Activated CD4-positive, alpha-beta T cell treated with anti-CD3 and anti-CD28 coated beads, Interleukin-2, amount 10 ng/mL, durations not matched to agents 24 days and 14 days (primary cell): ENCODE measurements around the gene KCNJ12. TPM values are rescaled to one million over a fixed set of nuclear protein-coding genes. Genes with fewer than 3 reads are reported as not detected.

Experiments
- DNase-seq: peaks from one replicate; pipeline ENCODE4 v3.0.0; 2022
- H3K27ac Mint-ChIP-seq: one replicate; pipeline ENCODE4 v1.8.0; 2022; ENCODE audit warnings: mild to moderate bottlenecking, mixed read lengths
- H3K27me3 Mint-ChIP-seq: one replicate; pipeline ENCODE4 v1.8.0; 2022; ENCODE audit warnings: mixed read lengths
- H3K36me3 Mint-ChIP-seq: one replicate; pipeline ENCODE4 v1.8.0; 2022; ENCODE audit warnings: low read depth, mild to moderate bottlenecking, mixed read lengths
- H3K4me1 Mint-ChIP-seq: one replicate; pipeline ENCODE4 v1.8.0; 2021; ENCODE audit warnings: mixed read lengths
- H3K4me3 Mint-ChIP-seq: one replicate; pipeline ENCODE4 v1.8.0; 2022; ENCODE audit warnings: mild to moderate bottlenecking, moderate library complexity, mixed read lengths
- H3K9me3 Mint-ChIP-seq: one replicate; pipeline ENCODE4 v1.8.0; 2021; ENCODE audit warnings: mixed read lengths
- intact Hi-C: fragments of 100-400 bp; cut with micrococcal nuclease; formaldehyde crosslinking; loops from one replicate; pipeline ENCODE4 v1.15.1; 2023
- total RNA-seq: library from RNA; stranded (reverse); gene quantifications from 2 replicates; pipeline ENCODE4 v1.2.3, GENCODE V29; 2022

KCNJ12 gene
- total RNA-seq, 1 donor from 2014 or later = not detected

DNA sequence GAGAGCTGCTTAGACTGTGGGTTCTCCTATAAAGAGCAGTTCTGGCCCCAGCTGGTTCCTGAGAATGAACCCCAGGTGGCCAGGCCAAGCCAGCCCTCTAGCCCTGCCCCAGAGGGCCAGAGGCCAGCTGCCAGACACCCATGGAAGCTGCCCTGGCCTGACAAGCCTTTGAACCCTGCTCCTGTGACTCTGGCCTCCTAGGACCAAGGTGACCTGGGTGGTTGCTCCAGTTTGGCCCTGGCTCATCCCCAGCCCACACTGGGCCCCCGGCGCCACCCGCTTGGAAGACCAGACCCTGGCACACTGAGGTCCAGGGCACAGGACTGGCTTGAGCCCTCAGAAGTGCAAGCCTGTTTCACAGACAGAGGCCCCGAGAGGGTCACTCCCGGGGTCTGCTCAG, 6.8 kb upstream of the KCNJ12 start:
- intact Hi-C loops = no loop called here
- no peak overlapping the region for H3K4me3 Mint-ChIP-seq

DNA sequence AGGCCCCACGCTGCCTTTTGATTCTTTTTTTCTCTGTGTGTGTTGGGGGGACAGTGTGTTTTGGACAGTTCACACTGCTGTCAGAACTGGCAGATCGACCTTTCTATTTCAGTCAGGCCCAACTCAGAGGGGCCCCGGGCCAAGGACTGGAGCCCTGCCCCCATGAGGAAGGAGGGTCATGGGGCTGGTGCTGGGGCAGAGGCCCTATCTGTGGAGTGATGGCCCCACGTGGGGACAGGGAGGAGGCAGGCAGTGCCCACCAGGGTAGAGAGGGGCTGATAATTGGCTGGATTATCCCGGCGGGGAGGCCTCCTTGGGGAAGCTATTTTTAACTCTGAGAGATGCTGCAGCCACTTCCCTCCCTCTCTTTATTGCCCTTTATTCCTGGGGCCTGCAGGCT, 5.7 kb upstream of the KCNJ12 start:
- no peaks in the 10 kb centered on the region for H3K36me3 Mint-ChIP-seq
- DNase-seq = no peak
- peaks cover 6% of the 10 kb centered on the region for H3K27me3 Mint-ChIP-seq
- no peak overlapping the region for H3K4me3 Mint-ChIP-seq
- no peaks in the 10 kb centered on the region for H3K9me3 Mint-ChIP-seq
- H3K27ac Mint-ChIP-seq = no peak overlapping the region
- intact Hi-C loops = no loop called here
- no peaks in the 10 kb centered on the region for H3K4me1 Mint-ChIP-seq

More for the DNA sequence above, 6.8 kb upstream of the KCNJ12 start:
- H3K9me3 Mint-ChIP-seq = no peaks in the 10 kb centered on the region
- H3K27ac Mint-ChIP-seq = no peak overlapping the region
- no peaks in the 10 kb centered on the region for H3K4me1 Mint-ChIP-seq
- no peaks in the 10 kb centered on the region for H3K36me3 Mint-ChIP-seq
- no peak for DNase-seq
- H3K27me3 Mint-ChIP-seq = no peaks in the 10 kb centered on the region

DNA sequence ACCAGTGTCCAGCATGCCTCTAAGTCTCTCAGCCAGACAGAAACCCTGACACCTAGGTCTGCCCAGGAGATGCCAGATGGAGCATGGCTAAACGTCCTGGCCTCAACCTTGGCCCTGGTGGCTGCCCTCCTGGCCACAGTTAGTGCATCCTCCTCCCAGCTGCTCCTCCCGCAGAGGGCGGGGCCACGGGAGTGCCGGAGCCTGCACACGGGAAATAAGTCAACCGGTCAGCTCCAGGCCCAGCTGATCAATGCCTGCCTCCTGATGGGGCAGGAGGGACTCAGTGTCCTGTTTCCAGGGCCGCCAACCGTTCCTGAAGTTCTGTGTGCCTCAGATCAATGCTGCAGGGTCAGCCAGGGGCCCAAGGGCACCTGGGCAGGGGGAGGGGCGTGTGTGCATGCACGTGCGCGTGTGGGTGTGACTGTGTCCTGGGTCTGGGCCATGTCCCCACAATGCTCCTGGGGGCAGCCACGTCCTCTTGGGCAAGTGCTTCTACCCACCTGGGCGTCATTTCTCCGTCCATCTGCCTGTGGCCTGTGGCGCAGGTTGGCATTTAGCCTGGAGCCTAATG, 4.6 kb upstream of the KCNJ12 start:
- no peak overlapping the region for H3K4me3 Mint-ChIP-seq
- no peaks in the 10 kb centered on the region for H3K9me3 Mint-ChIP-seq
- peaks cover 12% of the 10 kb centered on the region for H3K27me3 Mint-ChIP-seq
- peaks cover 2% of the 10 kb centered on the region for H3K4me1 Mint-ChIP-seq
- H3K27ac Mint-ChIP-seq = no peak overlapping the region
- intact Hi-C loops = no loop called here
- DNase-seq = no peak
- no peaks in the 10 kb centered on the region for H3K36me3 Mint-ChIP-seq

DNA sequence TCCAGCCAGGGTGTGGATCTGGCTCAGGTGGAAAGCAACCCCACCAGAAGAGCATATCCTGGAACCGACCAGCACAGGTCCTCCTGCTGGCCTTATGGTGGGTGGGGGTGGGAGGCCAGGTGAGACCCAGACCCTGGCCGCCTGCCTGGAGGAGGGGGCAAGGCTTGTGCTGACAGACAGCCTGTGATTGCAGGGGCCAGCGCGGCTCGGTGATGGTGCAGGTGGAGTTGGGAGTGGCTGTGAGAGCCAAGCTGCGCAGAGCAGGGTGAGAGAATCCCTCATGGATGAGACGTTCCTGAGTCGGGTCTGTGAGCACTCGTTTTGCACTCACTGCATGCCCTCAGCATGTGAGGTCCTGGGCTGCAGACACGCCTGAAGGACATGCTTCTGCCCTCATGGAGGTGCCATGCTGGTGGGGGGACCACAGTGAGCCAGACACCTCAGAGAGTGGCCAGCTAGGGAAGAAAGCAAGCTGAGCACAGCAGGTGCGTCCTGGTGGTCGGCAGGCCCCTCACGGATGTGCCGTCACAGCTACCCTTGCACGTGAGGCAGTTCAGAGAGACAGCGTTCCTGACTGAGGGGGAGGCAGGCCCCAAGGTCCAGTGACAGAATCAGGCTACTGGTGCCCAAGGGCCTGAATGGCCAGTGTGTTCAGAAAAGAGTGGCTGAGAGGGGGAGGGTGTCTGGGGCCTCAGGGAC, 3.8 kb upstream of the KCNJ12 start:
- no peaks in the 10 kb centered on the region for H3K36me3 Mint-ChIP-seq
- intact Hi-C loops = no loop called here
- DNase-seq = no peak
- no peak overlapping the region for H3K27ac Mint-ChIP-seq
- H3K27me3 Mint-ChIP-seq = peaks cover 18% of the 10 kb centered on the region
- no peaks in the 10 kb centered on the region for H3K9me3 Mint-ChIP-seq
- no peak overlapping the region for H3K4me3 Mint-ChIP-seq
- H3K4me1 Mint-ChIP-seq = peaks cover 2% of the 10 kb centered on the region

DNA sequence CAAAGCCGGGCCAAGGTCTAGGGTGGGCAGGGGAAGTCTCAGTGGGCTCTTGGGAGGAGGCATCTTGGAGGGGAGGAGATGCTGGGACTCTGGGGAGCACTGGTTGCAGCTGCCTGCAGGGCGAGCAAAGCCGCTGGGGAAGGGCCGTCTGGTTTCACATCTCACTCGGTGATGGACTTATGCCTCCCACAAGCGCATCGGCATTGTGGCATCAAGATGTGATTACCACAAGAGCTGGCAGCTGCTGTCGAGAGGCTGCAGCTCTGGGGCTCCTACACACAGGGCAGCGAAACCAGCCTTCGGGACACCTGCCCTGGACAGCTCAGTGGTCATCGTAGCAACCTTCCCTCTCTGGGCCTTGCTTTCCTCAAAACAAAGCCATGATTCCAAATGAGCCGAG, 3.1 kb upstream of the KCNJ12 start:
- Mint-ChIP-seq H3K27me3 (peaks cover 22% of the 10 kb centered on the region), H3K36me3 (no peaks in the 10 kb centered on the region), H3K4me3 (no peak overlapping the region), H3K4me1 (peaks cover 2% of the 10 kb centered on the region), H3K27ac (no peak overlapping the region), H3K9me3 (no peaks in the 10 kb centered on the region)
- DNase-seq = no peak
- intact Hi-C loops = no loop called here

DNA sequence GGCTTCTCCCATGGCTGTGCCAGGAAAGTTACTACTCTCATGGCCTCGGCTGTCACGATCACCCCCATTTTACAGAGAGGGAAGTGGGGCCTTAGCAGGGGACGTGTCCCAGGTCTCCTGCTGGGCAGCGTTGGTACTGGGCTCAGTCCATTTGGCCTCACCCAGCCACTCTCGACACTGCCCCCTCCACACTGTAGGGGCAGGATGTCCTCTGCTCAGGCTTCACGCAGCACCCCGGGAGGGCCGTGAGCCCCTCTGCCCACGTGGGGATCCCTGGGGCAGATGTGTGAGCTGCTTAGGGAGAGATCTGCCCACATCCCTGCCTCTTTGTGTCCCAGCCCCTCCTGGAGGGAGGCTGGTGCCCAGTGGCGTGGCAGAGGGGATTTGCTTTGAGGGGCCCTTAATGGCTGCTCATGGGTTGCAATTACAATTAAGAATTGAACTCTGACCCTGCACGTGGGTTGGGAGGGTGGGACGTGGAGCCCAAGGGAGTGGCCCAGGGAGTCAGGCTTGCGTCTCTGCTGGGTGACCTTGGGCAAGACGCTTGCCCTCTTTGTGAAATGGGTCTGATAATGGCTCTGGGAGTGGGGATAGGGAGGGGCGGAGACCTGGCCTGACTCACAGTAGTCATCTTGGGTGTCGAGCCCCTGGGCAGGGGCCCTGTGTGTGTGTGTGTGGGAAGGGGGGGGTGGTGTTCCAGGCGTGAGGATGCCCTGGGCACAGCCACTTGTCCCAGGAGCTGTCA, 2.3 kb upstream of the KCNJ12 start:
- Mint-ChIP-seq H3K36me3 (no peaks in the 10 kb centered on the region), H3K9me3 (no peaks in the 10 kb centered on the region), H3K27me3 (peaks cover 22% of the 10 kb centered on the region), H3K4me3 (no peak overlapping the region), H3K27ac (no peak overlapping the region), H3K4me1 (peaks cover 2% of the 10 kb centered on the region)
- intact Hi-C loops = no loop called here
- DNase-seq = no peak

DNA sequence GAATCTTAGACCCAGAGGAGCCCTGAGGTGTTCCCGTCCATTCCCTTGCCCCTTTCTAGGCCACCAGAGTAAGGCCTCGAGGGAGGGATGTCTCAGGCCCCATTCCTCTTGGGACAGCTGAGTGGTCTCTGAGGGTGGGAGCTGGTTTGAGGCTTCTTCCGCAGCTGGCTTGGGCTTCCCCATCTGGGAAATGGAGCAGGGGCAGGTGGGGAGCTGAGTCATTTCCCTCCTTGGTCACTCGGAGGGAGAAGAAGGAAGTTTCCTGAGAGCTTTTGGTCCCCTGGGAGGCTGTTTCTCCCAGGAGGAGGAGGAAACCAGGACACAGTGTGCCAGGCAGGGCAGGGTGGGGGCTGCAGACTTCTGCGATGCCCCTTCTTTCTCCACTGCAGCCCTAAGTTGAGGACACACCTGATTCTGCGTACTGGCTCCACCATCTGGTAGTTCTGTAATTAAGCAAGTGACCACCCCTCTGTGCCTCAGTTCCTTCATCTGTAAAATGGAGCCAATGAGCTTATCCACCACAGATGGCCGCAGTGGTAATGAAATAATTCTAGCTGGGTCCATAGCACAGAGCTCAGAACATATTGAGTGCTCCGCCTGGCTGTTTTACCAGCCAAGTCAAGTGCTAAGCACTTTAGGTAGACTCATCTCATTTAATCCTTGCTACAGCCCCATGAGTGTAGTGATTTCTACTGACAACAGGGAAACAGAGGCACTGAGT, 1.6 kb upstream of the KCNJ12 start:
- Mint-ChIP-seq H3K4me1 (peaks cover 2% of the 10 kb centered on the region), H3K4me3 (no peak overlapping the region), H3K36me3 (no peaks in the 10 kb centered on the region), H3K27me3 (peaks cover 22% of the 10 kb centered on the region), H3K27ac (no peak overlapping the region), H3K9me3 (no peaks in the 10 kb centered on the region)
- intact Hi-C loops = loop anchor here (5.0 kb wide), 1 partner anchor 138 kb away; no protein-coding TSS in a partner anchor
- DNase-seq = no peak

DNA sequence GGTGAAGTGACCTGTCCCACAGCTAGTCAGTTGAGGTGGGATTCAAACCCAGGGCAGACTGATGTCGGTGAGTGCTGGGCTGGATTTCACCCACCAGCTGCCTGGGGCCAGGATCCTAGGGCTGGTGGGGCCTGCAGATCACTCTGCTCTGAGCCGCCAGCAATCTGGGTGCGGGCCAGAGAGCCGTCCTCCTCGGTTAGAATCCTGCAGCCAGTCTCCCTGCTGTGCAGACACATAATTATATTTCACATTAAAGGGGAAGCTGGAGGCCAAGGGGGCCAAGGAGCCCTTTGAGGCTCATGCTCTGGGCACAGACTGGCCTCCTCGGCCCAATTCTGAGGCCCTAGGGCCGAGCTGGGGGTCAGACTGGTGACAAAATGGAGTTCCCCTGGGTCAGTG, 996 bp upstream of the KCNJ12 start:
- no peaks in the 10 kb centered on the region for H3K36me3 Mint-ChIP-seq
- no peak overlapping the region for H3K27ac Mint-ChIP-seq
- H3K4me3 Mint-ChIP-seq = no peak overlapping the region
- H3K27me3 Mint-ChIP-seq = peaks cover 22% of the 10 kb centered on the region
- intact Hi-C loops = loop anchor here (5.0 kb wide), 1 partner anchor 137 kb away; no protein-coding TSS in a partner anchor
- H3K9me3 Mint-ChIP-seq = no peaks in the 10 kb centered on the region
- DNase-seq = no peak
- H3K4me1 Mint-ChIP-seq = peaks cover 2% of the 10 kb centered on the region

DNA sequence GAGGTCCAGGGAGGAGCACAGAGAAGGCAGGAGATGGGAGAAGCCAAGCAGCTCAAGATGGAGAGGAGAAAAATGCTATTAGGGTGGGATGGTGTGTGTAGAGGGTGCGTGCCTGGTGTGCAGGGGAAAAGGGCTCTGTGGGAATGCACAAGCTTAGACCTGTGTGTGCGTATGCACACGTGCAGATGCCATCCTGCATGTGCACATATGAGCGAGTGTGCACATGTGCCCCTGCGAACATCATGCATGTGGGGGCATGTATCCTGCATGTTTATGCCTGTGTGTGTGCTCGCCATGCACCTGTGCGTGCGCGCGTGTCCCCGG, 438 bp upstream of the KCNJ12 start:
- Mint-ChIP-seq H3K27me3 (peaks cover 22% of the 10 kb centered on the region), H3K4me1 (peaks cover 2% of the 10 kb centered on the region), H3K9me3 (no peaks in the 10 kb centered on the region), H3K27ac (no peak overlapping the region), H3K4me3 (no peak overlapping the region), H3K36me3 (no peaks in the 10 kb centered on the region)
- no peak for DNase-seq
- intact Hi-C loops = loop anchor here (5.0 kb wide), 1 partner anchor 137 kb away; no protein-coding TSS in a partner anchor

DNA sequence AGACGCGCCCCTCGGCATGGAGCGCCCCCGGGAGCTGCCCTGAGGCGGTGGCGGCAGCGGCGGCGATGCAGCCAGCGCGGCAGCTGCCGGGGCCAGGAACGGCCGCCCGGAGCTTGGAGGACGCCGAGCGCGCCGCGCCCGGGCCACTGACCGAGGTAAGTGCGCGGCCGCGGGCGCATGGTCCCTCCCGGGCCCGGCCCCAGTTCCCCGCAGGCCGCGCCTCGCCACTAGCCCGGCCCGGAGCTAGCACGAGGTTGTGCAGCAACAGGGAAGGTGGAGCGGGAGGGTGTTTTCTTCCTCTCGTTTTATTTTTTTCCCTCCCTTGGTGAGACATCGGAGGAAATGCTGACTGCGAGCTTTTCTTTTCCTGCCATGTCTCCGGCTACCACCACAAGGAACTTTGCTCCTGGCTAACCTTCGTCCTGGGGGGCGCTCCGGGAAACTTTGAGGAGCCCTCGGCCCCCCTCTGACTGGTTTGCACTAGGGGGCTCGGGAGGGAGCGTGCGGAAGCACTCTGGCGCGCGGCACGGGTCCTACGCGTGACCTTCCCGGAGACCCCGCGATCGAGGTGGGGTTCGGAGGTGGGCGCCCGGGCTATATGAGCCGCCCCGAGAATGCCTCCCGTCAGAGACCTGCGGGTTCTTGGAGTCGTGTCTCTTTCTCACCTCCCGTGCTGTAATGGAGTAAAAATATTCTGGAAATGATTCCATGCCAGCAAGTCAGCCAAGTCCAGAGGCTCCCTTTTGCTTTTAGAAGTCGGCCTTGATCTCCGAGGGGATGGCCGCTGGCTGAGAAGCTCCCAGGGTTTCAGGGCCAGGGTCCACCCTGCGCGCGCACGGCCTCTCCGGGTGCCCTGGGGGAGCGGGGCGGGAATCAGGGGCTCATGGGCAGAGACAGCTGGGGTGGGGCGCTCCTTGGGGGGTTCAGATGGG, 868 bp downstream of the KCNJ12 start:
- intact Hi-C loops = loop anchor here (5.0 kb wide), 1 partner anchor 135 kb away; no protein-coding TSS in a partner anchor

DNA sequence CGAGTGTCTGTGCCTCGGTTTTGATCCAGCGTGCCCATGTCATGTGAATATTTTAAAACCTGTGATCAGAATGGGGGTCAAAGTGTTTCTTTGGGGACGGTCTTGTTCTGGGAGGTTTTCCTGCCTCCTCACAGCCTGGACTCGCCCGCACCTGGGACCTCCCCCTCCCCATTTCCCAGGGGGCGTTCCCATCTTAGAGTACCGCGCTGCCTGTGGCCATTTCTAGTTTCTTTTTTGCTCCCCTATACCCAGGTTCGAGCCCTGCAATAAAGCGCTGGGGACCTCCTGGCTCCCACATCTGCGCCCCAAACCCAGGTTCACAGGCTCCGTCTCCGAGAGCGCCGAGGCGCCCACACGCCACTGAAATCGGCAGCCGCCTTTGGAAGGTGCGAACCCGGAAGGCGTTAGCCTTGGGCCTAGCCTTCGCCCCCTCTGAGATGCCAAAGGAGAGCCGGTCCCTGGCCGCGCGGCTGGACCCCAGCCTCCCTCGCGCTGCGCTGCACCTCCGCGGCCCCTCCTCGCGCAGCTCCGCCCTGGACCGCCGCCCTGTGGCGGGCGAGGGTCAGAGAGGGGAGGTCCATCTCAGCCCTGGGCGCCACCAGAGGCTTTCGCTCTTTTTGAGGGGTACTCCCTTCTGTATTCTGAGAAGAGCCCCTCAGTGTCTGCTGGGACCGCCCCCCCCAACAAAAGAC, 1.7 kb downstream of the KCNJ12 start:
- H3K27me3 Mint-ChIP-seq = peaks cover 22% of the 10 kb centered on the region
- H3K27ac Mint-ChIP-seq = no peak overlapping the region
- H3K9me3 Mint-ChIP-seq = no peaks in the 10 kb centered on the region
- no peaks in the 10 kb centered on the region for H3K36me3 Mint-ChIP-seq
- intact Hi-C loops = loop anchor here (5.0 kb wide), 1 partner anchor 134 kb away; no protein-coding TSS in a partner anchor
- no peak overlapping the region for H3K4me3 Mint-ChIP-seq
- no peak for DNase-seq
- H3K4me1 Mint-ChIP-seq = peaks cover 2% of the 10 kb centered on the region

More for the DNA sequence above, 868 bp downstream of the KCNJ12 start:
- H3K27ac Mint-ChIP-seq = no peak overlapping the region
- DNase-seq = no peak
- H3K9me3 Mint-ChIP-seq = no peaks in the 10 kb centered on the region
- peaks cover 22% of the 10 kb centered on the region for H3K27me3 Mint-ChIP-seq
- no peaks in the 10 kb centered on the region for H3K36me3 Mint-ChIP-seq
- H3K4me3 Mint-ChIP-seq = no peak overlapping the region
- peaks cover 2% of the 10 kb centered on the region for H3K4me1 Mint-ChIP-seq

DNA sequence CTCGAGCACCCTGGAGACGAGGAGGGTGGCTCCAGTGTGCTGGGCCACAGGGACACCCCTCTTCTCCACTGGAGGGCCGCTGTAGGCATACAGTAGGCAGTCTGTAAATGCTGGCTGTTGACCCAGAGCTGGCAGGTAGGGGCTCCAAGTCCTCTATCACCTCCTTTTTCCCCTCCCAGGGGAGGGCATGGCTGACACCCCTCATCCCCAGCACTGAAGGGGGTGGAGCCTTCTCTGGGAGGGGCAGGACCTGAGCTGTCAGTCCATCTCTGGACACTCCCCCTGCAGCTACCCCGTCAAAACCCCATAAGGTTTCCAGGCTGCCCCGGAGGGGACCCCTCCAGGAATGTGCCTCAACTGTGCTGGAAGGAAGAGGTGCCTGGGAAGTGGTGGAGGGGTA, 2.4 kb downstream of the KCNJ12 start:
- H3K36me3 Mint-ChIP-seq = no peaks in the 10 kb centered on the region
- H3K9me3 Mint-ChIP-seq = no peaks in the 10 kb centered on the region
- no peak overlapping the region for H3K27ac Mint-ChIP-seq
- peaks cover 2% of the 10 kb centered on the region for H3K4me1 Mint-ChIP-seq
- H3K27me3 Mint-ChIP-seq = peaks cover 22% of the 10 kb centered on the region
- DNase-seq = no peak
- intact Hi-C loops = loop anchor here (5.0 kb wide), 1 partner anchor 134 kb away; no protein-coding TSS in a partner anchor
- no peak overlapping the region for H3K4me3 Mint-ChIP-seq
